PC-9 (cell line): ENCODE data around the gene TMTC2.

Source experiments
- EZH2 ChIP-seq: fragments of 200-600 bp; sonication (generic); IDR thresholded peaks from 2 replicates; pipeline ENCODE4 v1.8.0; 2017; ENCODE audit warnings: antibody characterized with exemption, low read depth
- TF ChIP-seq, protein P1 (sequence below): fragments of 200-600 bp; sonication (generic); conservative IDR thresholded peaks from 2 replicates; pipeline ENCODE4 v1.6.1; 2017; ENCODE audit warnings: mixed run types, antibody characterized with exemption, mild to moderate bottlenecking, moderate library complexity

- TF ChIP-seq, protein P1, sequence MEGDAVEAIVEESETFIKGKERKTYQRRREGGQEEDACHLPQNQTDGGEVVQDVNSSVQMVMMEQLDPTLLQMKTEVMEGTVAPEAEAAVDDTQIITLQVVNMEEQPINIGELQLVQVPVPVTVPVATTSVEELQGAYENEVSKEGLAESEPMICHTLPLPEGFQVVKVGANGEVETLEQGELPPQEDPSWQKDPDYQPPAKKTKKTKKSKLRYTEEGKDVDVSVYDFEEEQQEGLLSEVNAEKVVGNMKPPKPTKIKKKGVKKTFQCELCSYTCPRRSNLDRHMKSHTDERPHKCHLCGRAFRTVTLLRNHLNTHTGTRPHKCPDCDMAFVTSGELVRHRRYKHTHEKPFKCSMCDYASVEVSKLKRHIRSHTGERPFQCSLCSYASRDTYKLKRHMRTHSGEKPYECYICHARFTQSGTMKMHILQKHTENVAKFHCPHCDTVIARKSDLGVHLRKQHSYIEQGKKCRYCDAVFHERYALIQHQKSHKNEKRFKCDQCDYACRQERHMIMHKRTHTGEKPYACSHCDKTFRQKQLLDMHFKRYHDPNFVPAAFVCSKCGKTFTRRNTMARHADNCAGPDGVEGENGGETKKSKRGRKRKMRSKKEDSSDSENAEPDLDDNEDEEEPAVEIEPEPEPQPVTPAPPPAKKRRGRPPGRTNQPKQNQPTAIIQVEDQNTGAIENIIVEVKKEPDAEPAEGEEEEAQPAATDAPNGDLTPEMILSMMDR = no peak
- TF ChIP-seq EZH2 = no peak
Observed at GRCh38 chr12:83172866-83173649, 486.4 kb downstream of the TMTC2 start.
